Kidney epithelial cell (primary cell): ENCODE data around the gene PPP3CA. TPM values are rescaled to one million over a fixed set of nuclear protein-coding genes. Genes with fewer than 3 reads are reported as not detected.

ENCODE experiments used
- DNase-seq: peaks from one replicate; pipeline ENCODE4 v3.0.0-alpha.2; 2010; ENCODE audit warnings: low read depth
- H3K27me3 ChIP-seq: 2 replicates; pipeline ENCODE4 v1.6.0; 2011; ENCODE audit warnings: low read length; ENCODE audit not compliant: control insufficient read depth, insufficient read depth
- H3K36me3 ChIP-seq: 2 replicates; pipeline ENCODE4 v1.5.1; 2011; ENCODE audit warnings: low read length; ENCODE audit not compliant: control insufficient read depth, insufficient read depth
- H3K4me3 ChIP-seq: 2 replicates; pipeline ENCODE4 v1.5.1; 2011; ENCODE audit warnings: low read depth, mild to moderate bottlenecking, control low read depth, low read length
- total RNA-seq: library from RNA; depleted of rRNA; stranded (reverse); fragments of >200 nt; gene quantifications from 2 replicates; pipeline ENCODE4 v1.2.3, GENCODE V29; 2015
- TF ChIP-seq, protein P1 (sequence below): IDR thresholded peaks from 2 replicates; pipeline ENCODE4 v1.5.1; 2011; ENCODE audit warnings: mild to moderate bottlenecking, moderate library complexity, low read length, control low read depth, inconsistent platforms; ENCODE audit not compliant: insufficient read depth, poor library complexity, severe bottlenecking

Gene PPP3CA
- total RNA-seq, 1 donor from 2014 or later: 26.5 TPM

DNA sequence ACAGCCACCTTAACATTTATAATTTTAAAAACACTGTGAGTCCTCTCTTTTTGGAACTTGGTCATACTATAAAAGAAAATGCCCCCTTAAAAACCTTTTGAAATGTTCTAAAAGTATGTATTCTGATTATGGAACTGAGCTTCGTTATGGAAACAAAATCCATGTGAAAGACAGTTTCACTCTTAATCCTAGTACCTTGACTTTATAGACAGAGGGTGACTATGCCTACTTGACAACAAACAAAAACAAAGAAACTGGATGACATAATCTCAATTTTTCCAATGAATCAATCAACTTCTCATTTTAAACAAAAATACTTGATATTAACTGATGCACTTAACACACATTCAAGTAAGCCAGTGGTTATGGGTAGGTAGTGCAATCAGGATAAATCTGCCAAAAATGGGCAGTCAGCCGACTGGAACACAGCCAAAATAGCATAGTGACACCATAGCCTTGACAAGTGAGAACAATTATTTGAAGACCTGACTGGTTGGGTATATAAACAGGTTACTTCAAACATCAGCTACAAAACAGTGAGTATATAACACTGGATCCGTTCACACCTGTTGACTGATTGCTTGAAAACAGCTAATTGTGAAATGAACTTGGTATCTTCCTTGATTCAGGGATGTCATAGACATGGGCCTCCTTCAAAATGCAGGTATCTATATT, 265.5 kb downstream of the PPP3CA start:
- TF ChIP-seq, protein P1, sequence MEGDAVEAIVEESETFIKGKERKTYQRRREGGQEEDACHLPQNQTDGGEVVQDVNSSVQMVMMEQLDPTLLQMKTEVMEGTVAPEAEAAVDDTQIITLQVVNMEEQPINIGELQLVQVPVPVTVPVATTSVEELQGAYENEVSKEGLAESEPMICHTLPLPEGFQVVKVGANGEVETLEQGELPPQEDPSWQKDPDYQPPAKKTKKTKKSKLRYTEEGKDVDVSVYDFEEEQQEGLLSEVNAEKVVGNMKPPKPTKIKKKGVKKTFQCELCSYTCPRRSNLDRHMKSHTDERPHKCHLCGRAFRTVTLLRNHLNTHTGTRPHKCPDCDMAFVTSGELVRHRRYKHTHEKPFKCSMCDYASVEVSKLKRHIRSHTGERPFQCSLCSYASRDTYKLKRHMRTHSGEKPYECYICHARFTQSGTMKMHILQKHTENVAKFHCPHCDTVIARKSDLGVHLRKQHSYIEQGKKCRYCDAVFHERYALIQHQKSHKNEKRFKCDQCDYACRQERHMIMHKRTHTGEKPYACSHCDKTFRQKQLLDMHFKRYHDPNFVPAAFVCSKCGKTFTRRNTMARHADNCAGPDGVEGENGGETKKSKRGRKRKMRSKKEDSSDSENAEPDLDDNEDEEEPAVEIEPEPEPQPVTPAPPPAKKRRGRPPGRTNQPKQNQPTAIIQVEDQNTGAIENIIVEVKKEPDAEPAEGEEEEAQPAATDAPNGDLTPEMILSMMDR: no peak
- DNase-seq: no peak
- Histone ChIP-seq H3K36me3 (no peaks in the 10 kb centered on the region), H3K4me3 (no peak overlapping the region), H3K27me3 (no peaks in the 10 kb centered on the region)

DNA sequence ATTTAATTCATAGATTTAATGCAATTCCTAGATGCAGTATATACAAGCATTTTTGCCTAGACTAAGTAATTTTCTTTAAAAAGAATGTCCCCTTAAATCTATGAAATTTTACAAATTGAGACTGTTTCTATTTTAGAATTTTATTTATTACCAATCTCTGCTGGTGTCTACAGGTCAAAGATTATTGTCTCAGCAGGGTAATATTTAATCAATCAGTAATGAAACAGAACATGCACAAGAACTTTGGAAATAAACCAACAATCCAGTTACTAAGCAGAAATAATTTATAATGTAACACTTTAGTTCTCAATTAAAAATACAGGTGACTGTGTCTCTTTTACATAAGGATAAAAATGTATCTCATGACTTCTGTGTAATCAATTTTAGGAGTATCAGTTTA, 266.2 kb downstream of the PPP3CA start:
- no peaks in the 10 kb centered on the region for H3K36me3 ChIP-seq

DNA sequence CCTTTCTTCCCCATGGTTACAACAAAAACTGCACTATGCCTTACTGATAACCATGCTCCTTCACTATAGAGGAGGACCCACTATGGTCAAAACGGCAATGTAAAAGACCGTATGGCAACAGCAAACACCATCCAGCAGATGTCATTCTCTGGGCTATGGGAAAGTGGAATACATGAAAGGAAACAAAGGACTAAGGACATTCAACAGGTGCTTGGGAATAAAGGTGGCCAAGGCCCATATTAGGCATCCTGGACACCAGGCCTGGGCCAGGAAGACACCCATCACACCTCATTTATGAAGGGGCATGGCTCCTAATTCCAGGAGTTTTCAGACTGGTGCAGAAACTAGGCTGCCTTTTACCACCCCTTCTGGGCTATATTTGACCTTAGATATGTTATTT, 268.4 kb downstream of the PPP3CA start:
- TF ChIP-seq, protein P1: no peak
- no peaks in the 10 kb centered on the region for H3K27me3 ChIP-seq
- no peak for DNase-seq
- no peaks in the 10 kb centered on the region for H3K36me3 ChIP-seq
- H3K4me3 ChIP-seq: no peak overlapping the region

More for the DNA sequence above, 266.2 kb downstream of the PPP3CA start:
- Histone ChIP-seq H3K4me3 (no peak overlapping the region), H3K27me3 (no peaks in the 10 kb centered on the region)
- DNase-seq: no peak
- TF ChIP-seq, protein P1: no peak

DNA sequence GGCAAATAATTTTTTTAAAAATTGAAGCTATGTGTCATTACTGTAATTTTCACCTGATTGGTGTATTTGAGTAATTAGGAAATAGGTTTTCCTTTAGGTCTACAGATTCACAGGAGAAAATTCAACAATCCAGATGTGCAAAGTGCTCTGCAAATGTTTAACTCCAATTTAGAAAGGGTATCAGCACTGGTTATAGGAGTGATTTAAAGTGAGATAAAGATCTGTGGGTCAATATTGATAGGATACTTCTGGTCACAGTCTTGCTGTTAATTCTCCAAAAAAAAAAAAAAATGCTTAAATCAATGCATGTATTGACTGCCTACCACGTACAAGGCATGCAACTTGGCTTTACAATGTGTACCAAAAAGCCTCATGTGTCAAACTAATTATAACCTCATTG, 271.3 kb downstream of the PPP3CA start:
- no peaks in the 10 kb centered on the region for H3K27me3 ChIP-seq
- H3K36me3 ChIP-seq: no peaks in the 10 kb centered on the region
- no peak for DNase-seq

DNA sequence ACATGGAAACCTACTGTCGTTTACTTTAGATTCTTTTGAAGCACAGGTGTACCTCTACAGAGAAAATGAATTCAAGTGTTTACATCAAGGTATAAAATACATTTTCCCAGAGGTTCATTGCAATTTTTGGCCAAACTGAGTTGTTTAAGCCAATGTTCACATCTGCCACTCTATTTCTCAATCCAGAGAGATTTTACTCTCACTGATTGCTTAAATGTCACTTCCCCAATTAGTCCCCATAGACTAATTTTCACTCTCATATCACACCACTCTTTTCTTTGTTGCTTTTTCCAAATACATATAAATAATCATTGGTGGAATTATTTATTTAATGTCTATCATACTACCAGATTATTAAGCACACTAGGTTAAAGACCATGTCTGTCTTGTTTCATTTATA, 271.8 kb downstream of the PPP3CA start:
- Histone ChIP-seq H3K4me3 (no peak overlapping the region), H3K36me3 (no peaks in the 10 kb centered on the region), H3K27me3 (no peaks in the 10 kb centered on the region)
- TF ChIP-seq, protein P1: no peak
- DNase-seq: no peak

More for the DNA sequence above, 271.3 kb downstream of the PPP3CA start:
- no peak overlapping the region for H3K4me3 ChIP-seq
- TF ChIP-seq, protein P1: no peak

DNA sequence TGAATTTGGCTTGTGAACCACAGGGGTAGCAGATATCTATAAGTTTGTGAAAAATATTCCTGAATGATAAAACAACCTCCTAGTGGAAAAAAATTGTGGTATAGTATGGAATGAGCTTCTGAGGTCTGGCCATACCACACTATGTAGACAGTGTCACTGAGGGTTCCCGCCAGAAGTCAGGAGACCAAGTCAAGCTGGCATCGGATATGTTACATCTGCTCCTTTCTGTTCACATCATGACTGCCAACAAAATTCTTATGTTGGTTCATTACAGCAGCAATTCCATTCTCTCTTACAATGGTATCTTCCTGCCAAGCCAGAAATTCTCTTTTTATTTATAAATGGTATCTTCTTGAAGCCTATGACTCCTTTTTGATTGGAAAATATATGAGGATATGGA, 273.0 kb downstream of the PPP3CA start:
- H3K27me3 ChIP-seq: no peaks in the 10 kb centered on the region
- H3K4me3 ChIP-seq: no peak overlapping the region
- no peaks in the 10 kb centered on the region for H3K36me3 ChIP-seq
- DNase-seq: no peak
- TF ChIP-seq, protein P1: no peak
